ENCODE measurements around the gene GNRHR.

The GNRHR gene

GRCh38 chr4:67721770-67722597 lies 32.2 kb downstream of the GNRHR start:
- no peak overlapping the region for H3K4me3 ChIP-seq (ENCODE audit: low read length)
- TF ChIP-seq CTCF (IDR thresholded peaks at IDR 0.05; ENCODE audit: insufficient read depth, low read depth, low read length, missing control alignments), result no peak
- peak; percentile 91 for DNase-seq (ENCODE audit: low read depth)

GRCh38 chr4:67721315-67721769 lies 32.8 kb downstream of the GNRHR start:
- no peak overlapping the region for H3K4me3 ChIP-seq (ENCODE audit: low read length)
- TF ChIP-seq CTCF (IDR thresholded peaks at IDR 0.05; ENCODE audit: insufficient read depth, low read depth, low read length, missing control alignments), result no peak
- DNase-seq (ENCODE audit: low read depth), result no peak

GRCh38 chr4:67719953-67720617 lies 34.1 kb downstream of the GNRHR start:
- DNase-seq (ENCODE audit: low read depth), result no peak
- H3K4me3 ChIP-seq (ENCODE audit: low read length), result no peak overlapping the region
- TF ChIP-seq CTCF (IDR thresholded peaks at IDR 0.05; ENCODE audit: insufficient read depth, low read depth, low read length, missing control alignments), result no peak

- no peak for DNase-seq (ENCODE audit: low read depth)
- H3K4me3 ChIP-seq (ENCODE audit: low read length), result no peak overlapping the region
- TF ChIP-seq CTCF (IDR thresholded peaks at IDR 0.05; ENCODE audit: insufficient read depth, low read depth, low read length, missing control alignments), result no peak
These were observed 35.3 kb downstream of the GNRHR start for GRCh38 chr4:67718848-67719247.

GRCh38 chr4:67717586-67717985 lies 36.6 kb downstream of the GNRHR start:
- no peak overlapping the region for H3K4me3 ChIP-seq (ENCODE audit: low read length)
- TF ChIP-seq CTCF (IDR thresholded peaks at IDR 0.05; ENCODE audit: insufficient read depth, low read depth, low read length, missing control alignments), result no peak
- no peak for DNase-seq (ENCODE audit: low read depth)

- no peak for DNase-seq (ENCODE audit: low read depth)
- no peak for TF ChIP-seq CTCF (IDR thresholded peaks at IDR 0.05; ENCODE audit: insufficient read depth, low read depth, low read length, missing control alignments)
- no peak overlapping the region for H3K4me3 ChIP-seq (ENCODE audit: low read length)
These were observed 39.2 kb downstream of the GNRHR start for GRCh38 chr4:67714955-67715354.
